GM10248 (cell line): ENCODE data around the gene ELOVL2.

Experiments
- CTCF ChIA-PET: fragments of 300-600 bp; sonication (Branson Sonifier 250); formaldehyde crosslinking; extraction: SDS; loops from one replicate; lab custom pipeline; 2021; ENCODE audit warnings: antibody characterized with exemption; lab: Yijun Ruan, JAX
- POLR2A ChIA-PET: fragments of 350-650 bp; sonication (Branson Sonifier 250); formaldehyde crosslinking; extraction: SDS; loops from one replicate; lab custom pipeline; 2020; ENCODE audit warnings: antibody characterized with exemption; lab: Yijun Ruan, JAX
- DNase-seq: peaks from one replicate; pipeline ENCODE4 v3.0.0; 2012; ENCODE audit errors: extremely low spot score
- CTCF ChIP-seq: IDR thresholded peaks from 2 replicates; pipeline ENCODE4 v1.5.1; 2012; ENCODE audit warnings: mild to moderate bottlenecking, low read depth; ENCODE audit errors: extremely low read depth, missing control alignments, control extremely low read depth

Gene ELOVL2

DNA sequence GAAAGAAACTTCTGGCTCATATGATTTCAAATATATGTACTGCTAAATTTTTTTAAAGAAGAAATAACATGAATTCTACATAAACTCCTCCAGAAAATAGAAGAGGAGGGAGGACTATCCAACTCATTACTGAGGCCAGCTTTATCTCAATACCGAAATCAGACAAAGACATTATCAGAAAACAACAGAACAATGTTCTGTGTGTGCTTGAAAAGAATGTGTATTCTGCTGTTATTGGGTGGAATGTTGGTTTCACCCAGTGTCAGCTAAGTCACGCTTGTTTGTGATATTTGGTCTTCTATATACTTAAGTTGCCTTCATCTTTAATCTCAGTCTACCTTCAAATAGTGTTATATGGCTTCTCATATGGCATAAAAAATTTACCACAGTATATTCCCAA lies 18.6 kb upstream of the ELOVL2 start:
- ChIA-PET POLR2A (no interaction called here), CTCF (interaction anchor here (0.7 to 3.4 kb wide), 6 partner anchors 9 to 434 kb away, joined by 3 to 11 read pairs (median 4); no protein-coding TSS in a partner anchor)
- DNase-seq = no peak
- no peak for TF ChIP-seq CTCF

DNA sequence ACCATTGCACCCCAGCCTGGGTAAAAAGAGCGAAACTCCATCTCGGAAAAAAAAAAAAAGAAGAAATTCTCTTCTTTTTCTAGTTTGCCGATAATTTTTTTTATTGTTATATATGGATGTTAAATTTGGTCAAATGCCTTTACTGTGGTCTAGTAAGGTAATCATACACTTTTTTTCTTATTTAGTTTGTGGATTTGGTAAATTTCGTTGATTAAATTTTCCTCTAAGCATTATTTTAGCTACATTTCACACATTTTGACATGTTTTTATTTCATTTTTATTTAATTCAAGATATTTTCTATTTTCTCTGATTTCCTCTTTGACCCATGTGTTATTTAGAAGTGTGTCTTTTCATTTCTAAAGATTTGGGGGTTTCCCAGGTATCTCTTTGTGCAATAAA lies 18.0 kb upstream of the ELOVL2 start:
- CTCF ChIA-PET = interaction anchor here (0.7 to 3.4 kb wide), 6 partner anchors 9 to 434 kb away, joined by 3 to 11 read pairs (median 4); no protein-coding TSS in a partner anchor
- no peak for TF ChIP-seq CTCF
- POLR2A ChIA-PET = no interaction called here
- DNase-seq = no peak

- CTCF ChIA-PET = interaction anchor here (1.3 kb wide), 2 partner anchors 10 to 97 kb away, joined by 3 to 4 read pairs; no protein-coding TSS in a partner anchor
- TF ChIP-seq CTCF = no peak
- DNase-seq = no peak
- POLR2A ChIA-PET = no interaction called here
These were observed 14.3 kb upstream of the ELOVL2 start for GRCh38 chr6:11058406-11058805.

DNA sequence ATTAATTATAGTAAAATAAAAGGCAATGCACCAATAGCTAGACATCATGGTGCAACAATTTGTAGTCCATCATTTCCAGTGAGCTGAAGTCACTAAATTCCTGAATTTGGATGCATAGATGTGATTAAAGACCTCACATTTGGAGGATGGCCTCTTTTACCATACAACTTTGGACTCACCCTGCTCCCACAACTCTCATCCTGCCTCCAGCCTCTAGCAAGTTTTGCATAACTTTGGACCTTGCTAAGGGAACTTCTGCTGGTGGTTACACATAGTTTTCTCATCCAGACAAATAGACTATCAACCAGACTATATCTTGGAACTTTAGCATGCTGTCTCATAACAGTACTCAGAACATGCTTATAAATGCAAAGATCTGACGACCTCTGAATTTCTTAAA lies 12.8 kb upstream of the ELOVL2 start:
- no peak for TF ChIP-seq CTCF
- CTCF ChIA-PET = interaction anchor here (0.9 to 2.2 kb wide), 8 partner anchors 9 to 578 kb away, joined by 3 to 10 read pairs (median 4); no protein-coding TSS in a partner anchor
- POLR2A ChIA-PET = no interaction called here
- no peak for DNase-seq

DNA sequence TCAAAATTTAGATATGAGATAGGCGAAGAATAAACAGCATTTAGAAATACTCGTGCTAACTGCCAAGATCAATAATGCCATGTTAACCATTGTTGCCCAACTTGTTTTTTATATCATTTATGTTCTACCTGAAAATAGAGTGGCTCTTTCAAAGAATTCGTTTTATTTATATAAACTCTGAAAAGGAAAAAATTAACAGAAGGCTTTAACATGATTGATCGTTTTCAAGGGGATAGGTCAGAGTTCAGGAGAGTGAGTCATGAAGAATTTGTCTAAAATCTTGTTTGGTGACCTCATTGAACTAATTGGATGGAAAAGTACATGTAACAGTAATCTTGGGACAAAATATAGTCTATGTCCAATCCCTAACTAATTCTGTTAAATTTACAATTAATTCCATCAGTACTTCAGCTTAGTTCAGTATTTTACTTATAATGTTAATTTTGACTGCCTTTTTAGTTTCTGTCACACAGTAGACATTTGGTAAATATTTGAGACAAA lies 11.1 kb upstream of the ELOVL2 start:
- no peak for TF ChIP-seq CTCF
- CTCF ChIA-PET = interaction anchor here (0.7 to 2.3 kb wide), 6 partner anchors 14 to 576 kb away, joined by 3 to 10 read pairs (median 3); no protein-coding TSS in a partner anchor
- DNase-seq = no peak
- POLR2A ChIA-PET = no interaction called here

- POLR2A ChIA-PET = no interaction called here
- no peak for TF ChIP-seq CTCF
- no peak for DNase-seq
- CTCF ChIA-PET = interaction anchor here (0.7 to 2.3 kb wide), 6 partner anchors 12 to 521 kb away, joined by 3 to 10 read pairs (median 3); no protein-coding TSS in a partner anchor
These were observed 10.6 kb upstream of the ELOVL2 start for GRCh38 chr6:11054722-11055121.

- POLR2A ChIA-PET = no interaction called here
- DNase-seq = no peak
- no peak for TF ChIP-seq CTCF
These were observed 9.2 kb upstream of the ELOVL2 start for GRCh38 chr6:11053307-11053706.

More at GRCh38 chr6:11053307-11053706, 9.2 kb upstream of the ELOVL2 start:
- CTCF ChIA-PET = interaction anchor here (0.9 to 2.3 kb wide), 7 partner anchors 10 to 575 kb away, joined by 3 to 10 read pairs (median 4); no protein-coding TSS in a partner anchor
